T47D (cell line): Measurements from ENCODE around the gene EMD.
"Not testable (repeated sequence)": the region's sequence is repeated elsewhere in the genome, so short reads cannot be mapped to it uniquely, and the experiment has no call there.

Experiments
- DNase-seq, 2 experiments: peaks; one replicate each; pipeline versions ENCODE4 v3.0.0 to v3.0.0-alpha.2; 2011 to 2012; ENCODE audit warnings: low read depth in 1 of 2, low spot score in 1 of 2
- JUND ChIP-seq: IDR thresholded peaks from 2 replicates; pipeline ENCODE4 v1.6.1; 2012; ENCODE audit warnings: low read depth
- in situ Hi-C: cut with HindIII; loops from 2 replicates; pipeline ENCODE4 v1.10.0; 2016; ENCODE audit warnings: low sequenced_read_pairs, low pct_unique_long_range_greater_than_20kb

Gene EMD

GRCh38 chrX:154397888-154398667 is 19.0 kb downstream of the EMD start, which contains the start of gene RPL10:
RPL10 (plus strand) TSS chrX:154398377; CDS start chrX:154398520, 143 bp downstream.
- in situ Hi-C loops: no loop called here
- TF ChIP-seq JUND: no peak
- peak; percentile 80 to 95 for DNase-seq

GRCh38 chrX:154398668-154399526 is 19.8 kb downstream of the EMD start:
- peak in 1 of 2 experiments; percentile 83 for DNase-seq
- no peak for TF ChIP-seq JUND
- in situ Hi-C loops: no loop called here

DNA sequence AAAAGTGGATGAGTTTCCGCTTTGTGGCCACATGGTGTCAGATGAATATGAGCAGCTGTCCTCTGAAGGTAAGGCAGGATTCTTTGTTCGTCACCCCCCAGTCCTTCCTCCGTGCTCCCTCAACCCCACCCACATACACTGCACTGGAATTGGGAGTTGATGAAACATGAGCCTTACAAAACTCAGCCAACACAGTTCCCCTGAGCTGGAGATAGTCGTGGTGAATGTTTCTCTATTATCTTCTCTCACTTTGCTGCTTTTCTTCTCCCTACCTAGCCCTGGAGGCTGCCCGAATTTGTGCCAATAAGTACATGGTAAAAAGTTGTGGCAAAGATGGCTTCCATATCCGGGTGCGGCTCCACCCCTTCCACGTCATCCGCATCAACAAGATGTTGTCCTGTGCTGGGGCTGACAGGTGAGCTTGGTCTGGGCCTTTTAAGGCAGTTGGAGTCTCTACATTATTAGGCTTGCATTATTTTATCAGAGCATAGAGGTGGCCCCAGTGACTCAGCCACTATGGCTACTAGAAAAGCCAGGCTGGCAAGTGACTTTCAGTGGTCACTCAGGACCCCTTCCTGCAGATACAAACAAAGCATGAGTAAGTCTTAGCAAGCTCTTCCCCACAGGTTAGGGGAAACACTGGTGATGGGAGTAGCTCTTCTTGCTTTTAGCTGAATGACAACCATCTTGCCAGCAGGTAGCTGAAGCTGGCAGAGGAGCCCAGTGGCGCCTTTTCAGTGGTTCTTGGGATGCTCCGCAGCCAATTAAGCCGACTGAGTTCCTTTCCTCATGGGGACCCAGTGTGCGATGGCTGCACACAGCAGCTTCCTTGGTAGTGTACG is 20.7 kb downstream of the EMD start:
- in situ Hi-C loops: no loop called here

DNA sequence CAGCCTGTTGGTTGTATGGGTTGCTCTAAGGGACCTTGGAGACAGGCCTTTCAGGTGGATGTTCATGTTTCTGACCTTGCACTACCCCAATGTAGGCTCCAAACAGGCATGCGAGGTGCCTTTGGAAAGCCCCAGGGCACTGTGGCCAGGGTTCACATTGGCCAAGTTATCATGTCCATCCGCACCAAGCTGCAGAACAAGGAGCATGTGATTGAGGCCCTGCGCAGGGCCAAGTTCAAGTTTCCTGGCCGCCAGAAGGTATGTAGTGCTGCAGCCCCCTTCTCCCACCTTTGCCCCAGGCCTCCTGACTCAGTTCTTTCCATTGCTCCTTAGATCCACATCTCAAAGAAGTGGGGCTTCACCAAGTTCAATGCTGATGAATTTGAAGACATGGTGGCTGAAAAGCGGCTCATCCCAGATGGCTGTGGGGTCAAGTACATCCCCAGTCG is 21.3 kb downstream of the EMD start:
- DNase-seq, in situ Hi-C loops: not testable (repeated sequence)

More for the DNA sequence above, 20.7 kb downstream of the EMD start:
- no peak for TF ChIP-seq JUND
- no peak for DNase-seq

- in situ Hi-C loops: no loop called here
- peak in 1 of 2 experiments; percentile 56 for DNase-seq
These were observed 22.1 kb downstream of the EMD start for GRCh38 chrX:154401045-154401799.

DNA sequence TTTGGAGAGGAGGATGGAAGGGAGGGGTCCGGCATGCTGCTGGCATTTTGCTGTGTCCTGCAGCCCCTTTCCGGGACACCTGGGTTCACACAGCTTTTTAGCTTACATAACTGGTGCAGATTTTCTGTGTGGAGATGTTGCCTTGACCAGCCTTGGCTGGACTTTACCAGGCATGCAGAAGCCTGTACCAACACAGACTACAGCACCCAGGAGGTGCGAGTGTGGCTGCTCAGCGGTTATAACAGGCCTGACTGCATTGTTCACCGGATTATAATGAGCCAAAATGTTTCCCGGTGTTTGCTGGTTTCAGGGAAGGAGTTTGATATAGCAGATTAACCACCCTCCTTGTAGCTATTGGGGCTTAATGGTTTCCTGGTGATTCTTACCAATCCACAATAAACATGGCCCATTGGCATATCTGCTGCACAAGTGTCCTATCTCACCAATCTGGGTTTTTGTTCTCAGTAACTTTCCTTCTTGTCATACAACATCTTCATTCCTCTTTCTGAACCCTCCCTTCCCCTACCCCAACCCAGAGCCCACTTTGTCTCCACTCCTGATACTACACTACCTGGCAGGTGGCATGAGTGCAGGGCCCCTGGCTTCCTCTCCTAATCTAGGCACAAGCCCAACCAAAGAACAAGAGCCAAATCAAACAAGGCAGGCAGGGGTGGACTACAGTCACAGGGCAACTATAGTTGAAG is 23.0 kb downstream of the EMD start:
- DNase-seq: peak in 1 of 2 experiments; percentile 76
- in situ Hi-C loops: no loop called here
- TF ChIP-seq JUND: no peak

More at GRCh38 chrX:154401045-154401799, 22.1 kb downstream of the EMD start:
- TF ChIP-seq JUND: 0 out of 2 replicates have a peak, but pooled peaks have one; percentile 27

GRCh38 chrX:154402622-154403127 is 23.6 kb downstream of the EMD start:
- in situ Hi-C loops: no loop called here
- DNase-seq: no peak
- no peak for TF ChIP-seq JUND

GRCh38 chrX:154403192-154403591 is 24.1 kb downstream of the EMD start:
- DNase-seq: no peak
- no peak for TF ChIP-seq JUND
- in situ Hi-C loops: no loop called here

DNA sequence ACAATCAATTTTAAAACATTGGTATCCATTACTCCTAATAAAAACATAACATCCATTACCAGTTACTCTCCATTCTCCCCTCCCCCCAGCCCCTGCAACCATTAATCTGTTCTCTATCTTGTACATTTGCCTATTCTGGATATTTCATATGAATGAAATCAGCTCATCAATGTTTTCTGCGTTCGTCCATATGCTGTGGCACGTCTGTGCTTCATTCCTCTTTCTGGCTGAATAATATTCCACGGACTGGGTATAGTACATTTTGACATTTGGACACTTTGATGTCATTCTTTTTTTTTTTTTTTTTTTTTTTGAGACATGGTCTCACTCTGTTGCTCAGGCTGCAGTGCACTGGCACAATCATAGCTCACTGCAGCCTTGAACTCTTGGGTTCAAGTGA is 24.8 kb downstream of the EMD start:
- no peak for TF ChIP-seq JUND
- no peak for DNase-seq
- in situ Hi-C loops: no loop called here

DNA sequence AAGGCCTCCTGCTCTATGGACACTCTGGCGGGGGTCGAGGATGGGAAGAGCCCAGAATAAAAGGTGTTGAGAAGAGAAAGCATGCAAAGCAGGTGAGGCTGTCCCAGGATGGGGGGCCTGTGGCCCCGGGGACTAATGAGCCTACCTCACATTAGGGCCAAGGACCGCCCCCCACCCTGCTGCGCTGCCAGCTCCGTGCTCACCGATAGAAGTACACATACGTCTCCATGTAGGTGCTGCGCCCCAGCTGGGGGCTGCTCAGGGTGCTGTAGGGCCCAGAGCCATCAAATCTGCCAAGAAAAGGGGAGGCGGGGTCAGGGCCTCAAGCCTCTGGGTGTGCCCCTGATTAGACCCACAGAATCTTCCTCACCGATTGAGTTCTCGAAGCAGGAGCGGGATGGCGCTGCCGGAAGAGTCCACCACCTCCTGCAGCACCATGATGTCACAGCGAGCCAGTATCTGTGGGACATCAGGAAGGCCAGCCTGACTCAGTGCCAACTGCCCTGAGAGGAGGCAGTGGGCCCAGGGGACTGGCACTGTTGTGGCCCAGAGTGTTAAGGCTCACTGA is 25.6 kb downstream of the EMD start:
- no peak for TF ChIP-seq JUND
- in situ Hi-C loops: no loop called here

DNA sequence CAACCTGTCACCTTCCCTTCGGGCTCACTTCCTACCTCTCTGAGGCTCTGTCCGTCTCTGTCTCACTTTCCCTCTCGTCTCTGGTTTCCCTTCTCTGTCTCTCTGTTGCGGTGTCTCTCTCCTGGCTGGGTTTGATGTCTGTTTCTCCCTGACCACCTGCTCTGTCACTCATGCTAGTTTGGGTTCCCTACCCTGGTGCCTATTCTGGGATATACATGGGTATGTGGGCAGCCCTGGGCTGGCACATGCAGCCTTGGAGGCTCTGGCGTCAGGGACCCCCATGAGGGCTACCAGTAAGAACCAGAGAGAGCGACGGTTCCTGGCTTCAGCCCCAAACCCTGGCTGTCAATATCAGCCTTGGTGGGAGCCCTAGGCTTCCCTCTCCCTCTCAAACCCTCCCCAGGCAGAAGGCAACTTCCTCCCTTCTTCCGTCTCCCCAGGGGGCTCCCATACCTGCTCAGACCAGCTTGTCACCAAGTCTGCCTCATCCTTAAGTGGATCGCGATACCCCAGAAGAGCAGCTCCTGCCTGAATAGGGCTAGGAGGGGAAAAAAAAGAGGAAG is 29.6 kb downstream of the EMD start:
- no peak for DNase-seq
- in situ Hi-C loops: no loop called here
- no peak for TF ChIP-seq JUND

More for the DNA sequence above, 25.6 kb downstream of the EMD start:
- DNase-seq: no peak
